ENCODE results near the gene PHLDB3.
"Not testable (repeated sequence)": the region's sequence is repeated elsewhere in the genome, so short reads cannot be mapped to it uniquely, and the experiment has no call there.

Gene PHLDB3

GRCh38 chr19:43504426-43505185 lies at the start of gene PHLDB3:
Gene PHLDB3, minus strand, starts transcription at chr19:43504746. Its CDS starts 628 bp downstream, at chr19:43504118.
- DNase-seq = peak; percentile 50 to 76

GRCh38 chr19:43553656-43554055 lies 49.1 kb upstream of the PHLDB3 start:
- DNase-seq = no peak

GRCh38 chr19:43552616-43553015 lies 48.1 kb upstream of the PHLDB3 start:
- no peak for DNase-seq

- DNase-seq = no peak
Measured at GRCh38 chr19:43552198-43552450, 47.6 kb upstream of the PHLDB3 start.

- DNase-seq = no peak
Measured at GRCh38 chr19:43551399-43552197, 47.1 kb upstream of the PHLDB3 start.

GRCh38 chr19:43548706-43549105 lies 44.2 kb upstream of the PHLDB3 start:
- no peak for DNase-seq

- DNase-seq = not testable (repeated sequence)
Measured at GRCh38 chr19:43547926-43548325, 43.4 kb upstream of the PHLDB3 start.

GRCh38 chr19:43546581-43546980 lies 42.0 kb upstream of the PHLDB3 start:
- no peak for DNase-seq

- no peak for DNase-seq
Measured at GRCh38 chr19:43545981-43546380, 41.4 kb upstream of the PHLDB3 start.

GRCh38 chr19:43545276-43545675 lies 40.7 kb upstream of the PHLDB3 start:
- DNase-seq = no peak

- DNase-seq = no peak
Measured at GRCh38 chr19:43544077-43544476, 39.5 kb upstream of the PHLDB3 start.

- DNase-seq = no peak
Measured at GRCh38 chr19:43541920-43542650, 37.5 kb upstream of the PHLDB3 start.

- no peak for DNase-seq
Measured at GRCh38 chr19:43540381-43540780, 35.8 kb upstream of the PHLDB3 start.

- DNase-seq = no peak
Measured at GRCh38 chr19:43538922-43539321, 34.4 kb upstream of the PHLDB3 start.

- peak; percentile 24 to 71 for DNase-seq
Measured at GRCh38 chr19:43534816-43535761, 30.5 kb upstream of the PHLDB3 start.

- DNase-seq = no peak
Measured at GRCh38 chr19:43534305-43534815, 29.8 kb upstream of the PHLDB3 start.

- DNase-seq = peak; percentile 99 to 100
Measured at GRCh38 chr19:43533546-43534304, 29.2 kb upstream of the PHLDB3 start.

- DNase-seq = peak; percentile 94 to 97
Measured at GRCh38 chr19:43532962-43533545, 28.5 kb upstream of the PHLDB3 start, which contains the start of gene ZNF575. Gene ZNF575, plus strand, starts transcription at chr19:43533188. Its CDS starts 1,235 bp downstream, at chr19:43534423.

- DNase-seq = peak in 1 of 2 experiments; percentile 88
Measured at GRCh38 chr19:43532571-43532961, 28.0 kb upstream of the PHLDB3 start.

- DNase-seq = no peak
Measured at GRCh38 chr19:43527860-43528622, 23.5 kb upstream of the PHLDB3 start.
